HG02763 (cell line): ENCODE data around the gene ASCC3.

Source experiments
- ATAC-seq: cut with Tn5 transposase; IDR thresholded peaks from one replicate; pipeline ENCODE4 v1.9.1; 2021; ENCODE audit warnings: mild to moderate bottlenecking, moderate library complexity; ENCODE audit not compliant: unreplicated experiment

Gene ASCC3

GRCh38 chr6:100731411-100731810 is 149.7 kb downstream of the ASCC3 start:
- ATAC-seq: no peak

GRCh38 chr6:100730001-100730980 is 150.8 kb downstream of the ASCC3 start:
- ATAC-seq: no peak

GRCh38 chr6:100726666-100727065 is 154.5 kb downstream of the ASCC3 start:
- no peak for ATAC-seq

- ATAC-seq: no peak
Measured at GRCh38 chr6:100724696-100725095, 156.4 kb downstream of the ASCC3 start.

- ATAC-seq: no peak
Measured at GRCh38 chr6:100724222-100724621, 156.9 kb downstream of the ASCC3 start.

- ATAC-seq: no peak
Measured at GRCh38 chr6:100721256-100721655, 159.9 kb downstream of the ASCC3 start.

- ATAC-seq: no peak
Measured at GRCh38 chr6:100719883-100720682, 161.0 kb downstream of the ASCC3 start.

- ATAC-seq: no peak
Measured at GRCh38 chr6:100712997-100713396, 168.1 kb downstream of the ASCC3 start.

GRCh38 chr6:100706491-100706890 is 174.6 kb downstream of the ASCC3 start:
- ATAC-seq: no peak

- ATAC-seq: no peak
Measured at GRCh38 chr6:100704961-100705360, 176.2 kb downstream of the ASCC3 start.

GRCh38 chr6:100701728-100702127 is 179.4 kb downstream of the ASCC3 start:
- ATAC-seq: no peak

- no peak for ATAC-seq
Measured at GRCh38 chr6:100700009-100700408, 181.1 kb downstream of the ASCC3 start.

GRCh38 chr6:100695445-100695844 is 185.7 kb downstream of the ASCC3 start:
- no peak for ATAC-seq

- no peak for ATAC-seq
Measured at GRCh38 chr6:100693249-100693927, 187.7 kb downstream of the ASCC3 start.

- no peak for ATAC-seq
Measured at GRCh38 chr6:100691972-100692371, 189.2 kb downstream of the ASCC3 start.

GRCh38 chr6:100686216-100686615 is 194.9 kb downstream of the ASCC3 start:
- no peak for ATAC-seq

- ATAC-seq: no peak
Measured at GRCh38 chr6:100685747-100686146, 195.4 kb downstream of the ASCC3 start.

- no peak for ATAC-seq
Measured at GRCh38 chr6:100680163-100680562, 201.0 kb downstream of the ASCC3 start.

GRCh38 chr6:100678027-100678426 is 203.1 kb downstream of the ASCC3 start:
- no peak for ATAC-seq

- ATAC-seq: no peak
Measured at GRCh38 chr6:100677240-100677639, 203.9 kb downstream of the ASCC3 start.

- ATAC-seq: no peak
Measured at GRCh38 chr6:100673641-100674040, 207.5 kb downstream of the ASCC3 start.
